Stimulated activated naive CD8-positive, alpha-beta T cell treated with anti-CD3 and anti-CD28 coated beads, Interleukin-15, Interleukin-2, amounts not matched to agents 100 ng/mL and 50 ng/mL, for 24 hours (primary cell): ENCODE data around the gene OR2B2.

Experiments
- H3K27ac Mint-ChIP-seq: one replicate; pipeline ENCODE4 v1.8.0; 2021; ENCODE audit warnings: mild to moderate bottlenecking, mixed read lengths
- H3K27me3 Mint-ChIP-seq: one replicate; pipeline ENCODE4 v1.8.0; 2021; ENCODE audit warnings: mixed read lengths
- H3K36me3 Mint-ChIP-seq: one replicate; pipeline ENCODE4 v1.8.0; 2021; ENCODE audit warnings: low read depth, mixed read lengths
- H3K4me1 Mint-ChIP-seq: one replicate; pipeline ENCODE4 v1.8.0; 2021; ENCODE audit warnings: low read depth, mixed read lengths
- H3K4me3 Mint-ChIP-seq: one replicate; pipeline ENCODE4 v1.8.0; 2021; ENCODE audit warnings: mild to moderate bottlenecking, mixed read lengths
- H3K9me3 Mint-ChIP-seq: one replicate; pipeline ENCODE4 v1.8.0; 2021; ENCODE audit warnings: mixed read lengths

Gene OR2B2

GRCh38 chr6:27886073-27886472, 26.1 kb downstream of the OR2B2 start:
- Mint-ChIP-seq H3K9me3 (no peaks in the 10 kb centered on the region), H3K27me3 (no peaks in the 10 kb centered on the region), H3K27ac (no peak overlapping the region), H3K36me3 (no peaks in the 10 kb centered on the region), H3K4me1 (peaks cover 17% of the 10 kb centered on the region), H3K4me3 (no peak overlapping the region)

- Mint-ChIP-seq H3K4me1 (no peaks in the 10 kb centered on the region), H3K27ac (no peak overlapping the region), H3K36me3 (no peaks in the 10 kb centered on the region), H3K27me3 (no peaks in the 10 kb centered on the region), H3K9me3 (no peaks in the 10 kb centered on the region), H3K4me3 (no peak overlapping the region)
Observed at GRCh38 chr6:27883136-27883535, 29.1 kb downstream of the OR2B2 start.

GRCh38 chr6:27882624-27883023, 29.6 kb downstream of the OR2B2 start:
- no peaks in the 10 kb centered on the region for H3K4me1 Mint-ChIP-seq
- no peak overlapping the region for H3K27ac Mint-ChIP-seq
- H3K36me3 Mint-ChIP-seq: no peaks in the 10 kb centered on the region
- no peaks in the 10 kb centered on the region for H3K9me3 Mint-ChIP-seq
- no peak overlapping the region for H3K4me3 Mint-ChIP-seq
- no peaks in the 10 kb centered on the region for H3K27me3 Mint-ChIP-seq

- H3K27ac Mint-ChIP-seq: no peak overlapping the region
- H3K27me3 Mint-ChIP-seq: no peaks in the 10 kb centered on the region
- H3K4me3 Mint-ChIP-seq: no peak overlapping the region
- no peaks in the 10 kb centered on the region for H3K4me1 Mint-ChIP-seq
- no peaks in the 10 kb centered on the region for H3K36me3 Mint-ChIP-seq
- no peaks in the 10 kb centered on the region for H3K9me3 Mint-ChIP-seq
Observed at GRCh38 chr6:27879837-27880236, 32.4 kb downstream of the OR2B2 start.

- peaks cover 3% of the 10 kb centered on the region for H3K9me3 Mint-ChIP-seq
- H3K4me3 Mint-ChIP-seq: peak overlapping the region; percentile 92
- peak overlapping the region; percentile 97 for H3K27ac Mint-ChIP-seq
- peaks cover 32% of the 10 kb centered on the region for H3K4me1 Mint-ChIP-seq
- H3K27me3 Mint-ChIP-seq: no peaks in the 10 kb centered on the region
- peaks cover 8% of the 10 kb centered on the region for H3K36me3 Mint-ChIP-seq
Observed at GRCh38 chr6:27874016-27874415, 38.2 kb downstream of the OR2B2 start.

GRCh38 chr6:27873021-27873940, 38.9 kb downstream of the OR2B2 start:
- H3K27ac Mint-ChIP-seq: peak overlapping the region; percentile 97
- H3K27me3 Mint-ChIP-seq: no peaks in the 10 kb centered on the region
- peaks cover 3% of the 10 kb centered on the region for H3K9me3 Mint-ChIP-seq
- H3K4me3 Mint-ChIP-seq: peak overlapping the region; percentile 92
- peaks cover 36% of the 10 kb centered on the region for H3K4me1 Mint-ChIP-seq
- peaks cover 8% of the 10 kb centered on the region for H3K36me3 Mint-ChIP-seq

GRCh38 chr6:27872642-27873020, 39.6 kb downstream of the OR2B2 start:
- H3K27ac Mint-ChIP-seq: peak overlapping the region; percentile 97
- peaks cover 3% of the 10 kb centered on the region for H3K9me3 Mint-ChIP-seq
- H3K36me3 Mint-ChIP-seq: peaks cover 8% of the 10 kb centered on the region
- no peaks in the 10 kb centered on the region for H3K27me3 Mint-ChIP-seq
- peaks cover 43% of the 10 kb centered on the region for H3K4me1 Mint-ChIP-seq
- peak overlapping the region; percentile 92 for H3K4me3 Mint-ChIP-seq

- peaks cover 8% of the 10 kb centered on the region for H3K36me3 Mint-ChIP-seq
- H3K9me3 Mint-ChIP-seq: peaks cover 3% of the 10 kb centered on the region
- H3K4me1 Mint-ChIP-seq: peaks cover 47% of the 10 kb centered on the region
- no peaks in the 10 kb centered on the region for H3K27me3 Mint-ChIP-seq
- peak overlapping the region; percentile 92 for H3K4me3 Mint-ChIP-seq
- H3K27ac Mint-ChIP-seq: peak overlapping the region; percentile 97
Observed at GRCh38 chr6:27871924-27872638, 40.1 kb downstream of the OR2B2 start.

- no peaks in the 10 kb centered on the region for H3K27me3 Mint-ChIP-seq
- H3K4me3 Mint-ChIP-seq: peak overlapping the region; percentile 92
- peak overlapping the region; percentile 75 for H3K27ac Mint-ChIP-seq
- H3K9me3 Mint-ChIP-seq: peaks cover 3% of the 10 kb centered on the region
- H3K36me3 Mint-ChIP-seq: peaks cover 8% of the 10 kb centered on the region
- H3K4me1 Mint-ChIP-seq: peaks cover 63% of the 10 kb centered on the region
Observed at GRCh38 chr6:27870291-27870870, 41.8 kb downstream of the OR2B2 start.

GRCh38 chr6:27868311-27868710, 43.9 kb downstream of the OR2B2 start:
- Mint-ChIP-seq H3K4me3 (peak overlapping the region; percentile 3), H3K36me3 (peaks cover 2% of the 10 kb centered on the region), H3K27ac (peak overlapping the region; percentile 96), H3K9me3 (no peaks in the 10 kb centered on the region), H3K4me1 (peaks cover 70% of the 10 kb centered on the region), H3K27me3 (no peaks in the 10 kb centered on the region)

- no peaks in the 10 kb centered on the region for H3K9me3 Mint-ChIP-seq
- H3K27ac Mint-ChIP-seq: peak overlapping the region; percentile 96
- no peaks in the 10 kb centered on the region for H3K36me3 Mint-ChIP-seq
- H3K4me1 Mint-ChIP-seq: peaks cover 68% of the 10 kb centered on the region
- peak overlapping the region; percentile 90 for H3K4me3 Mint-ChIP-seq
- no peaks in the 10 kb centered on the region for H3K27me3 Mint-ChIP-seq
Observed at GRCh38 chr6:27867945-27868300, 44.3 kb downstream of the OR2B2 start.

- no peaks in the 10 kb centered on the region for H3K27me3 Mint-ChIP-seq
Observed at GRCh38 chr6:27867051-27867944, 44.9 kb downstream of the OR2B2 start.

GRCh38 chr6:27866357-27867050, 45.7 kb downstream of the OR2B2 start:
- H3K36me3 Mint-ChIP-seq: no peaks in the 10 kb centered on the region

More at GRCh38 chr6:27867051-27867944, 44.9 kb downstream of the OR2B2 start:
- Mint-ChIP-seq H3K4me3 (peak overlapping the region; percentile 90), H3K36me3 (no peaks in the 10 kb centered on the region), H3K4me1 (peaks cover 62% of the 10 kb centered on the region), H3K27ac (peak overlapping the region; percentile 96), H3K9me3 (no peaks in the 10 kb centered on the region)

GRCh38 chr6:27865850-27866356, 46.3 kb downstream of the OR2B2 start:
- peaks cover 53% of the 10 kb centered on the region for H3K4me1 Mint-ChIP-seq
- H3K9me3 Mint-ChIP-seq: no peaks in the 10 kb centered on the region
- no peaks in the 10 kb centered on the region for H3K27me3 Mint-ChIP-seq
- peak overlapping the region; percentile 96 for H3K27ac Mint-ChIP-seq
- no peaks in the 10 kb centered on the region for H3K36me3 Mint-ChIP-seq
- peak overlapping the region; percentile 90 for H3K4me3 Mint-ChIP-seq

More at GRCh38 chr6:27866357-27867050, 45.7 kb downstream of the OR2B2 start:
- no peaks in the 10 kb centered on the region for H3K27me3 Mint-ChIP-seq
- H3K9me3 Mint-ChIP-seq: no peaks in the 10 kb centered on the region
- H3K4me3 Mint-ChIP-seq: peak overlapping the region; percentile 90
- peaks cover 54% of the 10 kb centered on the region for H3K4me1 Mint-ChIP-seq
- peak overlapping the region; percentile 96 for H3K27ac Mint-ChIP-seq
